MCF 10A (cell line): ENCODE results near the gene UACA. TPM values are rescaled to one million over a fixed set of nuclear protein-coding genes. Genes with fewer than 3 reads are reported as not detected.

Experiments
- BruUV-seq: library from RNA; stranded (reverse); fragments of 400-500 nt; replicated peaks from 2 replicates; lab custom pipeline; 2021; lab: Mats Ljungman, UMichigan
- CTCF ChIA-PET: fragments of 300-600 bp; sonication (Branson Sonifier 250); formaldehyde crosslinking; extraction: SDS; loops from one replicate; lab custom pipeline; 2021; ENCODE audit warnings: antibody characterized with exemption, inconsistent platforms; lab: Yijun Ruan, JAX
- POLR2A ChIA-PET: fragments of 300-600, 350-650 bp; sonication (Branson Sonifier 250); formaldehyde crosslinking; extraction: SDS; loops from one replicate; lab custom pipeline; 2020; ENCODE audit warnings: antibody characterized with exemption, inconsistent platforms; lab: Yijun Ruan, JAX
- DNase-seq: peaks from one replicate; pipeline ENCODE4 v3.0.0-alpha.2; 2018; ENCODE audit not compliant: unreplicated experiment
- H3K27ac Mint-ChIP-seq: one replicate; pipeline ENCODE4 v1.8.0; 2022; ENCODE audit warnings: mild to moderate bottlenecking, low read depth, mixed read lengths; ENCODE audit not compliant: unreplicated experiment
- H3K27me3 Mint-ChIP-seq: one replicate; pipeline ENCODE4 v1.8.0; 2022; ENCODE audit warnings: mixed read lengths; ENCODE audit not compliant: insufficient read depth, unreplicated experiment
- H3K36me3 Mint-ChIP-seq: one replicate; pipeline ENCODE4 v1.8.0; 2022; ENCODE audit warnings: mild to moderate bottlenecking, moderate library complexity, mixed read lengths; ENCODE audit not compliant: insufficient read depth, unreplicated experiment
- H3K4me1 Mint-ChIP-seq: one replicate; pipeline ENCODE4 v1.8.0; 2022; ENCODE audit warnings: mixed read lengths; ENCODE audit not compliant: insufficient read depth, unreplicated experiment
- H3K4me3 Mint-ChIP-seq: one replicate; pipeline ENCODE4 v1.8.0; 2022; ENCODE audit warnings: mild to moderate bottlenecking, moderate library complexity, mixed read lengths; ENCODE audit not compliant: unreplicated experiment
- H3K9me3 Mint-ChIP-seq: one replicate; pipeline ENCODE4 v1.8.0; 2022; ENCODE audit warnings: mixed read lengths; ENCODE audit not compliant: unreplicated experiment
- CTCF ChIP-seq: fragments of 200-600 bp; IDR thresholded peaks from one replicate; pipeline ENCODE4 v1.8.0; 2022; ENCODE audit warnings: antibody characterized with exemption, mild to moderate bottlenecking; ENCODE audit not compliant: unreplicated experiment
- intact Hi-C: fragments of 100-400 bp; cut with micrococcal nuclease; formaldehyde crosslinking; loops from 2 replicates; pipeline ENCODE4 v1.14.1; 2022
- total RNA-seq: library from RNA; stranded (reverse); gene quantifications from 2 replicates; pipeline ENCODE4 v1.2.3, GENCODE V29; 2022

Gene UACA
- total RNA-seq, 1 experiment from 2014 or later = 37.0 TPM

- no peaks in the 10 kb centered on the region for H3K9me3 Mint-ChIP-seq
- ChIA-PET POLR2A (interaction anchor here (2.9 kb wide), 1 partner anchor 10 kb away, joined by 11 read pairs; the partner anchor contains the start of gene UACA), CTCF (interaction anchor here (1.0 kb wide), 1 partner anchor 10 kb away, joined by 4 read pairs; no protein-coding TSS in a partner anchor)
- intact Hi-C loops = loop anchor here (10.0 kb wide), 1 partner anchor 122 kb away; no protein-coding TSS in a partner anchor
- H3K4me1 Mint-ChIP-seq = peaks cover 12% of the 10 kb centered on the region
- DNase-seq = no peak
- BruUV-seq = no TSS peak
- no peak overlapping the region for H3K27ac Mint-ChIP-seq
- TF ChIP-seq CTCF = no peak
- no peaks in the 10 kb centered on the region for H3K27me3 Mint-ChIP-seq
- peaks cover 5% of the 10 kb centered on the region for H3K36me3 Mint-ChIP-seq
- H3K4me3 Mint-ChIP-seq = no peak overlapping the region
Observed at GRCh38 chr15:70753101-70753829, 10.1 kb downstream of the UACA start.

- H3K4me3 Mint-ChIP-seq = no peak overlapping the region
- H3K4me1 Mint-ChIP-seq = peaks cover 12% of the 10 kb centered on the region
- POLR2A ChIA-PET = interaction anchor here (0.7 to 5.4 kb wide), 3 partner anchors 9 to 25 kb away, joined by 3 to 29 read pairs (median 3); partner anchors contain the start of gene UACA
- CTCF ChIA-PET = interaction anchor here (1.1 kb wide), 1 partner anchor 60 kb away, joined by 6 read pairs; no protein-coding TSS in a partner anchor
- no peak overlapping the region for H3K27ac Mint-ChIP-seq
- H3K36me3 Mint-ChIP-seq = peaks cover 7% of the 10 kb centered on the region
- H3K9me3 Mint-ChIP-seq = no peaks in the 10 kb centered on the region
- TF ChIP-seq CTCF = no peak
- no peaks in the 10 kb centered on the region for H3K27me3 Mint-ChIP-seq
- no TSS peak for BruUV-seq
- no peak for DNase-seq
- intact Hi-C loops = loop anchor here (10.0 kb wide), 1 partner anchor 123 kb away; no protein-coding TSS in a partner anchor
Observed at GRCh38 chr15:70752193-70752635, 11.1 kb downstream of the UACA start.

- H3K27me3 Mint-ChIP-seq = no peaks in the 10 kb centered on the region
- DNase-seq = no peak
- TF ChIP-seq CTCF = no peak
- H3K4me1 Mint-ChIP-seq = peaks cover 7% of the 10 kb centered on the region
- H3K27ac Mint-ChIP-seq = no peak overlapping the region
- ChIA-PET CTCF (interaction anchor here (1.0 to 2.0 kb wide), 5 partner anchors 11 to 75 kb away, joined by 5 to 7 read pairs (median 6); no protein-coding TSS in a partner anchor), POLR2A (interaction anchor here (1.0 to 5.4 kb wide), 3 partner anchors 8 to 13 kb away, joined by 5 to 29 read pairs (median 5); partner anchors contain the start of gene UACA)
- intact Hi-C loops = loop anchor here (10.0 kb wide), 1 partner anchor 124 kb away; no protein-coding TSS in a partner anchor
- H3K36me3 Mint-ChIP-seq = peaks cover 7% of the 10 kb centered on the region
- no peak overlapping the region for H3K4me3 Mint-ChIP-seq
- BruUV-seq = no TSS peak
- H3K9me3 Mint-ChIP-seq = no peaks in the 10 kb centered on the region
Observed at GRCh38 chr15:70750203-70750869, 13.0 kb downstream of the UACA start.
